CD4-positive, alpha-beta T cell treated with Interferon gamma for 1 hour (primary cell): ENCODE results near the gene PRIMA1.

Experiments used
- DNase-seq: peaks from one replicate; pipeline ENCODE4 v3.0.0-alpha.2; 2020

Gene PRIMA1

DNA sequence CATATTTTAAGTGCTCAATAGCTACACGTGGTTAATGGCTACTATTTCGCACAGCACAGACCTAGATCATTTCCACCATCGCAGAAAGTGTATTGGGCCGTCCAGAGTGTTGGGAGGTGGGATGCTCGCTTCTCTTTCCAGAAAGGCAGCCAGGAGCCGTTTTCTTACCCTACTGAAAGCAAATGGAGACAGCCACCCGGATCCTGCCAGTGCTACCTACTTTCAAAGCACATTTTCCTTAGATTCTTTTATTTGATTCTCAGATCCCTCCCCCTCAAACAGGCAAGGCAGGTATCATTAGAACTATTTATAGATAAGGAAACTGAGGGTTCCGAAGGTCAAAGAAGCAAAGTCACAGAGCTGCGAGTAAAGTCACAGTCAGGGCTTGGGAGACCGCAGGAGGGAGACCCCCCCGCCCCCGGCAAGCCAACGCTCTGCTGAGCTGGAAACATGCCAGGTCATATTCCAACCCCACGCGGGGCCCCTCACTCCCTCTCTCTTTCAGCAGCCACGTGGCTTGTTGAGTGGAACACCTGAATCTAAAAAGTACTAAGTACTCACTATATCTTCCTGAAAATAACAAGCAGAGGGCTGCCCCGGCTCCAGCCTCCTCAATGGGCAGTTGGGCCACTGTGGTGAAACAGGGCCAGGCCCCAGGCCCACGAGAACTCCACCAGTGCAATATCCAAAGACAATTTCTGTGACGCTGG, 36.2 kb downstream of the PRIMA1 start:
- no peak for DNase-seq

DNA sequence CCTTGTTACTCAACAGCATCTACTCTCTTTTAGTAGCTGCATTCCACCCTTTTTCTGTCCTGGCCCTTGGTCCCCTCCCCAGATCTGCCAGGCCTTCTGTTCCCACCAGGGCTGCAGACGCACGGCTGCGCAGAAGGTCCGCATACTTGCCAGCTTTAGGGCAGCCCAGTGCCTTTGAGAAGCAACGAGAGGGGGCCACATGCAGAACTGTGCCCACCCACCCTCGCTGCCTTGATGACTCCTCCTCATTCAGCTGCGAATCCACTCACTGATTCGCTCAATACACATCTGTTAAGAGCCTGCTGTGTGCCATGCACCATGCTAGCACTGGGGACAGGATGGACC, 39.2 kb downstream of the PRIMA1 start:
- no peak for DNase-seq

DNA sequence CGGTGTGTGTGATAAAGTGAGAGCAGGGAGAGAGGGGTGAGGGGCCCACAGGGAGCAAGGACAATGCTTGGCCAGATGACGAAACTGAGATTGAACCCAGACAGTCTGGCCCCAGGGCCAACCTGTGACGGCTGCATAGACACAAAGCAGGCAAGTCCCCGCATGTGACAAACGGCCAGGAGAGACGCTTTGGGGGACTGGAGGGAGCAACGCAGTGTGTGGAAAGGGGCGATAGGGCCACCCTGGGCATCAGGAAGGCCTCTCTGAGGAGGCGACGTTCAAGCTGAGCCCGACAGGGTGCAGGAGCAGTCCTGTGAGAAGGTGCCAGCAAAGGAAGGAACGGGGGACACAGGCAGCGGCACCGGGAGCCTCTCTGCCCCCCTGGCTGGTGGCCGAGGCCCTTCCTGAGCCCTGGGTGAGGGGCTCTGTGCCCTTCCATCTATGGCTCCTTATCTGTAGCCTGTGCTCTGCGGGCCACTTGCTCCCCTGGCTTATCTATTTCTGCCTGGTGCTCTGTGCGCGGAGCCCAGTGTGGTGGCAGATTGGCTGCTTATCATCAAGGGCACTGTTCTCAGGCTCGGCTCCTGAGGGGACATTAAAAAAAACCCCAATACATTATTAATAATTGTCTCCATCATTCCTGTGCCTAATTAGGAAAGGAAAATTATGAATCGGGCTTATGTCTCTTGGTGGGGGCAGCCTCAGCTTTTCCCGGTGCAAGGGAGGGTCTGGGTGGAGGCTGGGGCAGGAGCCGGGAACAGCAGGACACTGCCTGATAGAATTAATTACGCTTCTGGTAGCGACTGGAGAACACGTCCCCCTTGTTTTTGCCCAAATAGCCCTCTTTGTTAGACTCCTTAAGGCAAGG, 39.8 kb downstream of the PRIMA1 start:
- DNase-seq = no peak

DNA sequence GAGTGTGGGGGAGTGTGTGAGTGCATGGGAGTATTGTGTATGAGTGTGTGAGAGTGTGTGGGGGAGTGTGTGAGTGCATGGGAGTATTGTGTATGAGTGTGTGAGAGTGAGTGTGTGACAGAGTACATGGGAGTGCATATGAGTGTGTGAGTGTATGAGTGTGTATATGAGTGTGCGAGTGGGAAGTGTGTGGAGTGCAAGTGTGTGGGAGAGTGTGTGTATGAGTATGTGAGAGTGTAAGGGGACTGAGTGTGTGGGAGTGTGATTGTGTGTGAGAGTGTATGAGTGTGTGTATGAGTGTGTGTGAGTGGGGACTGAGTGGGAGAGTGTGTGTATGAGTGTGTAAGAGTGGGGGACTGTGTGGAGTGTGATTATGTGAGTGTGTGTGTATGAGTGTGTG, 40.7 kb downstream of the PRIMA1 start:
- DNase-seq = no peak

DNA sequence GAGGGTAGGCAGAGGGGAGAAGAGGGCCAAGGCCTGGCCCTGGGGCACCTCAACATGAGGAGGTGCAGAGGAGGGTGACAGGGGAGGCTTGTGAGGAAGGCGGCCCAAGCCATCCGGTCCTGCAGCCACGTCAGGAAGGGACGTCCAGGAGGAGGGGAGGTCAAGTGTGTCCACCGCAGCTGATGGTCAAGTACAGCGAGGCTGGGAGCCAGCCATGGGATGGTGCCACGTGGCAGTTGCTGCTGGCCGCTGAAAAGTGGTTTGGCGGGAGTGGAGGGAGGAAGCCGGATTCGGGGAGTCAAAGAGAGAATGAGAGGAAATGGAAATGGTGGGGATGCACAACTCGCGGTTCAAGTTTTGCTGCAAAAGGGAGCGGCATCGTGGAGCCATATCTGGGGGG, 41.2 kb downstream of the PRIMA1 start:
- DNase-seq = no peak

DNA sequence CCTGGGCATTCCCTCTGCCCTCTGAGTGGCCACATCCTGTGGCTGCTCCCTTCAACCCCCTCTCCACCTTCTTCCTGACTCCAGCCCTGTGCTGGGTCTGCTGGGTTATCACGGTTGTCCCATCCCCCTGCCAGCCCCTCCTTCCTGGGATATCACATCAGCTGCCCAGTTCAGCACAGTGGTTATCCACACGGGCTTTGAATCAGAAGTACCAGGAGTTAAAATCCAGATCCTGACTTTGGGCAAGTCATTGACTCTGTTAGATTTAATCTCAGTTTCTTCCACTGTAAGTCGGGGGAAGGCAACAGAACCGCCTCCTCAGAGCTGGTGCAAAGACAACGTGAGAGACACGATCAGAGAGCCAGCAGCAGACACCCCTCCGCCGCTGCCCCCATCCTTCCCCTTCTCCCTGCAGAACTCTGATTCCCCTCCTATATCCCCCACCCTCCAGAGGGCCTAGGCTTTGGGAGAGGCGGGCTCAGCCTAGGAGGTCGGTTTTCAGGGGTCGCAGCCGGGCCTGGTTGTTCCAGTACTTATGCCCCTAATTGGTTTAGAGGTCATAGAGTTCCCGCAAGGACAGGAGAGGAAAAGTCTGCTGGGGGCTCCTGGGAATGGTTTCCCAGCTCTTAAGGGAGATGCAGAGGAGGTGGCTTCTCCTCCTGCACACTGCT, 42.5 kb downstream of the PRIMA1 start:
- no peak for DNase-seq

DNA sequence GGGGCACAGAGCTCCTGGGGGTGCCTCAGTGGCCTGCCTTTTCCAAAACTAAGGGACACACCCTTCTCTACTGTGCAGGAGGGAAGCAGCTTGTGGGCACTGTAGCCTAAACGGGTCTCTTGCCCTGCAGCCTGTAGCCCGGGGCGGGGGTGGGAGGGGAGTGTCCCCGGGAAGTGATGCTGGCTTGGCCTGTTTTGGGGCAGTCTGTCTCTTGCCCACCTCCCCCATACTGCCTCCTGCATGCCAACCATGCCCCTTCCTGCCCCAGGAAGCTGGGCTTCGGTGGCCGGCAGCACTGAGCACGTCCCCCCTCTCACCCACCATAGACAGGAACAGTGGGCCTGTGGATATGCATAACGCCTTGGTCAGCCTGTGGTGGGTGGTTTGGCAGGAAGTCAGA, 43.4 kb downstream of the PRIMA1 start:
- DNase-seq = no peak

DNA sequence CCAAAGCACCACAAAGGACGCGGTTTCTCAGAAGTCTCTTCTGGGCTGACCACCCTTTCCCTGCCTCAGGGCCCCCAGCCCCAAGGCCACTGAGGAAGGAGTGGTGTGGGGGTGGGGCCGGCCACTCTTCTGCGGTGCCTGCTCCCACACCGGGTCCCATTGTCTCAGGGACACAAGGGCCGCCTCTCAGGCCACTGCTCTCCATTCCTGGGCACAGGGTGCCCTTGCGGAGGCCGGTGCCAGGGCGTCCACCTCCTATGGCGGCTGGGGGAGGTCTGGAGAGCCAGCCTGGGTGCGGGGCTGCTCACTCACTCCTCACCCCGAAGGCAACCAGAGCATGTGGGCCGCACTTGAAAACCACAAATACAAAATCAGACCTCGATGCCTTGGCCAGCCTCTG, 44.1 kb downstream of the PRIMA1 start:
- DNase-seq = no peak

DNA sequence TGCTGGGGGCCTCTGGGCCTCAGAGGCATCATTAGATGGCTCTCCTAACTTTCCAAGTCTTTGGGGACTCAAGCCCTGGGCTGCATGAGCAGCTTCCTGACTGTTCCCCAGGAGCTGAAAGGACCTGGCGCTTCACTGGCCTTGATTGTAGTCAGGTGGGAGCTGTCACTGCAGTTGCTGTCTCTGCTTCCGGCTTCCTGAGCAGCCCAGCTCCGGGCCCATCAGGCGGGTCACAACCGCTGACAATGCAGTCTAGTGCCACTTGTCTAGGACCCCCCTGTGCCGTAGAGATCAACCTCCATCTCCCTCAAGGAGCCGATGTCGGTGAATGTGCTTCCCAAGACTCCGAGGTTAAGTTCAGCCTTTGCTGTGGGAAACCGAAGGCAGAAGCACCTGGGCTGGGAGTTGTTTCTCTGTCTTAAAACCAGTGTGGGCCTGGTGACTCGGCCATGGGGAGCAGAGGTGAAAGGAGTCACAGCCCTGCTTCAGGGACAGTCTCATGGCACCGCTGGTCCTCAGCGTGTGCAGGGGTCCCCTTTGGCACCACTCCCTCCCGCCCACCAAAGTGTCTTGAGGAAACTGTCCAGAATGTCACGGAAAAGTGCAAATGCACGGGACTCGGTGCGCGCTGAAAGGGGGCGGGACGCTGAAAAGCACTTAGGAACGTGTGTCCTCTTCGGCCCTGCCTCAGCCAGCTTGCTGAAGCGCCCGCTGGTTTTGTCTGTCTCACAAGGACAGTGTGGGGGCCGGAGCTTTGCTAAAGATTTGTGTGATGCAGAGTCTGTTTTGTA, 44.8 kb downstream of the PRIMA1 start:
- DNase-seq = no peak

DNA sequence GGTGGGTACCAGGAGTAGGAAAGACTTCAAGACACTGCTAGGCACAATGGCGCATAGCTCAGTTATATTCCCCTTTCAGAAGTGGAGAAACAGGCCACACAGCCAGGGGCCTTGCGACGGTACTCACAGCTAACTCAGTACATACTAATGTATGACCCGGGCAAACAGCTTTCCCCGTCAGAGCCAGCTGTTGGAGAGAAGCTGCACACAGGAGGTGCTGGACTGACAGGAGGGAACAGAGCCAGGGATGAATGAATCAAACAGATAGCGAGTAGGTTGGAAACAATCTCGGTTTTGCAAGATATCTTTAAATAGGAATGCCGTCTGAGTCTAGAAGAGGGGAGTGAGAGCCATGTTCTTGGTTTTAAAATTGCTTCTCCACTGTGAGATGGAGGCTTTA, 45.5 kb downstream of the PRIMA1 start:
- no peak for DNase-seq

DNA sequence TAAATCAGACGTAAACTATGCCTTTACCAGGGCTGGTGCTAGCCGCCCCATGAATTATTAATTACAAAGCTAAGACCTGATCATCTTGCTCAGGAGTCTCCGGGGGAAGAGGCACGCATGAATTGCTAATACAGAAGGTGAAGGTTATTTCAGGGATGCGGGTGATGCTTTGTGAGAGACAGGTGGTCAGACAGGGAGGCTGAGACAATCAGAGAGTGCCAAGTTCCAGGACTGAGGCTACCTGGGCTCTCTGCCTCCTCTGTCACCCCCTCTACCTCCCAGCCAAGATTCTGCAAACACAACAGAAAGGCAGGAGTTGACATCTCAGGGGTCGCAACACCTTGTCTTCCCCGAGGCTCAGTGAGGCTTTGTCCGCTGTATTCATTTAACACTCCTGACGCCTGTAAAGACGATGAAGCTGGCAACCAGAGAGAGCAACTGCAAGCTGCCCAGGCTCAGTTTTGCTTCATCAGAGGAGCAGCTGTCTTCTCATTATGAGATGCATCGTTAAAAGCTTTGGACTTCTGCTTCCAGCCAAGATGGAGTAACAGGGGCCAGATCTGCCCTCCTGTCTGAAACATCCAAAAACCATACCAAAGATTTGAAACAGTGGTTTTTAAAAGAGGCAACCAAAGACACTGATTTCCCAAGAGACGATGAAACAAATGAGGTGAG, 46.6 kb downstream of the PRIMA1 start:
- DNase-seq = no peak

DNA sequence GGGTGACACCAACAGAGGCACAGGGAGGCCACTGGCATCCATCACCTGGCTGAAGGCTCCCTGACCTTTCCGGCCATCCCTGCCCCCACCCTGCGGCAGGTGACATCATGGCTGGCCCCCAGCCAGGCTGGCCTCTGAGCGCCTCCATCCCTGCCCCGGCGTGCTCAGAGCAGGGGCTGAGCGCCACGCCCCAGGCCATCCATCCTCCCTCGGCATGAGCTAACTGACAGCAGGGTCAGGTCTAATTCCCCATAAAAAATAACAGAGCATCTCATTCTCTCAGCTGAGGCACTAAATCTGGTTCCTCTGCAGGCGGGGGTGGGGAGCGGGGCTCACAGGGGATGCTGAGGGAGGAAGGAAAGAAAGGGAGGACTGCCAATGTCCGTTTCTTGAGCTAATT, 50.7 kb downstream of the PRIMA1 start:
- no peak for DNase-seq

DNA sequence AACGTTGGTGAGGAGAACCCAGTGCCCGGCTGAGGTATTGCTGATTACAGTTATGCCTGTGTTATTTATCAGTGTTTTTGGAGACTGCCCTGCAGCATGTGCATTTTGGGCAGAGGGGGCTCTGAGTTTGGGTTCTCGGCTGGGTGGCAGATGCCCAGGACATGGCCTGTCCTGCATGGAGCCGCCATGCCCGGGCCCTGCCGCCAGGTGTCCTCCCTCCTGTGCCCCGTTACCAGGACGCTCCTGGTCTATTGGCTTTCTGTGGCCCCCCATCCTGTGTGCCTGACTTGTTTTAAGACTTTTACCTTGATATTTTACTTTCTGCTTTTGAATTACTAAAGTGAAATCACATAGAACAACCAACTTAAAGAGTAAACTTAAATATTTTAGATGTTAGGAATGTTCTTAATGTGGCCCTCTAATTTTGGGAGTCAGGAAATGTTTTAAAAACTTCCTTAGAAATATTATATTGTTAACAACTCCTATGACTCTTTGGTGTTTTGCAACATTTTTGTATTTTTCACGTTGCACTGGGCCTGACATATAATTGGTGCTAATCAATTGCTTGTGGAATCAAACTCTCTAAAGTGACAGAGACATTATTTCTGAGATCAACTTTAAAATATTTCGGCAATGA, 51.8 kb downstream of the PRIMA1 start:
- no peak for DNase-seq

DNA sequence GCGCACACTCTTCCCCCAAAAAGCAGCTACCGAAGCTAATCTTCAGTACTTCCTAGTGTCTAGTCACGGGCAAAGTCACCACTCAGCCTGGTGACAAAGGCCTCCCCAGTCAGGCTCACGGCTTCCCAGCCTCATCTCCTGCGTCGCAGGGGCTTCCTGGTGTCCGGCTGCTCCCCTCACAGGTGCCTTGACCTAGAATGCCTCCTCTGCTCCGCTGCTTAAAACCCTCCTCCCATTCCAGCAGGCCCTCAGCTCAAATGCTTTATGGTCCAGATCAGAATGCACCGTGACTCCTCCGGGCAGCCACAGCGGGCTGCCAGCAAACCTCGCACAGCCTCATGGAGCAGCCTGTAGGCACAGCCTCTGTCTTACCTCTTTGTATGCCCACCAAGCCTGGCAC, 53.1 kb downstream of the PRIMA1 start:
- no peak for DNase-seq

DNA sequence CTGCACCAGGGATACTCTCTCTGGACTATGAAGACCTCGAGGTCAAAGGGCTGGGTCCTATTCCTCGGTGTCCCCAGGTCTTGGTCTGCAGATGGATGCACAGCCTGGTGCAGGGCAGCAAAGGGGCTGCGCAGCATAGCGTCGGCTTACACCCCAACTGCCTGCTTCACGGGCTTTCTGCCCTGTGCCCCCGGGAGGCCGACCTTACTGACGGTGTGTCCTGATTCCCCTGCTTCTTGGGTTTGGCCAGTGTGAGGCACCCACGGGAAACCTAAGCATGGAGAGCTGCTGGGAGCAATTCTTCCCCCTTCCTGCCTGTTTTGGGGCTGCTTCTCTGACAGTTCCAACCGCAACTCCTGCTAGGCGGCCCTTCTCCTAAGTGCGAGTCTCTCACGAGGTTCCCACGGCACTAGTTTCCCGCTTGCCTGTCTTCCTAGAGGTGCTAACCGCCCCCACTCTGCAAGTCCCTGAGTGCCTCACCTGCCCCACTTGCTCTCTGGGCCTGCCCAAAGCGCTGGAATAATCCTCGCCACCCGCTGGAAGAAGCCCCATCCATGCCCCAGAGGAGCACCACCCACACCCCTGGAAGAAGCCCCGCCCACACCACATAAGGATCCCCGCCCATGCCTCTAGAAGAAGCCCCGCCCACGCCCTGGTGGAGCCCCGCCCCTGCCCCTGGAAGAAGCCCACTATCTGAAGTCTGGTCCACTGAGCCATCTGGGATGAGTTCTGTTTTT, 54.0 kb downstream of the PRIMA1 start:
- DNase-seq = no peak

DNA sequence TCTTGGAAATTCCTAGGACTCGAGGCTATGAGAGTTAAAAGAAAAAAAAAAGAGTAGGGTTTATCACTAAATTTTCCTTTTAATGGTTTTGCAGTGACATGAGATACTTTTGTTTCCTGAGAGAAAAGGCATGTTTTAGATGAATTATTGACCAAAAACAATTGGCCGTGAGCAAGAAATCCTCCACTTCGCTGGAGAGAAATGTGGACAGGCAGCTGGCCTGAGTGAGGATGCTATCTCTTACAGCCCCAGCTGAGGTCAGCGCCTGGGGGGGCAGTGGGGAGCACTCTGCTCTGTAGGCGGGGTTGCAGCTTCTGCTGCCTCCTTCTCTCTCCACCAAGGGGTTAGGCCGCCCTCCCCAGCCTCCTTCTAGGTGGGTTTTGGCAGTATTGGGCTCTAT, 54.7 kb downstream of the PRIMA1 start:
- DNase-seq = no peak

DNA sequence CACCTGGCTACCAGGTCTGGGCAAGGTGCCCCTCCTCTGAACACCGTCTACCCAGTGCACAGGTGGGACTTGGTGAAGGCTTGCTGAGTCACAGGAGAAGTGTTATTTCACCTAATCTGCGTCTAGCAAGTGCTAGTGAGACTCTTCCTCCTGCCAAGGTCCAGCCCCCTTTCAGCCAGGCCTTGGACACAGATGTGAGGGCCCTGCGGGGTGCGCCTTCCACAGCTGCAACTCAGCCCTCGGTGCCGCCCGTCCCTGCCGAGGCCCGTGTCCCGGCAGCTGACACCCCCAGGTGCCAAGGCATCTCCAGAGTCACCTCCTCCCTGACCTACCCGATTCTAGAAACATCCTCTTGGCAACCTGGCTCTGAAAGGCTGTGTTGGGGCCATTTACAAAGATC, 55.1 kb downstream of the PRIMA1 start:
- DNase-seq = no peak

DNA sequence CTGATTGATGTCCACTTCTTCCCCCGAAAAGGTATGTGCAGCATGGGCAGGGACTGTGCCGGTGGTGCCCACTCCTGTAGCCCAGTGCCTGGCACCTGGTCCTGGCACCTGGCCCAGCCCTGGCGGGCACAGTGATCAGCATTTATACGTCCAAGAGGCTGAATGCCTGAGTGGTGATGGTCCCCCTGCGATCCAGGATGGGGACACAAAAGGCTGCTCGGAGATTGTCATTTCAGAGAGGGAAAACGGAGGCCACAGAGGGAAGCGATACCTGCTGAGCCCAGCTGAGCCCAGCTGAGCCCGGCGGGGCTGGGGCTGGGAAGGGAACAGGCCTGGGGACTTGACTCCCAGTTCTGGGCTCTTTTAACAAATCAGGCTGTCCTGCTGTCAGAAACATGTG, 55.8 kb downstream of the PRIMA1 start:
- no peak for DNase-seq

DNA sequence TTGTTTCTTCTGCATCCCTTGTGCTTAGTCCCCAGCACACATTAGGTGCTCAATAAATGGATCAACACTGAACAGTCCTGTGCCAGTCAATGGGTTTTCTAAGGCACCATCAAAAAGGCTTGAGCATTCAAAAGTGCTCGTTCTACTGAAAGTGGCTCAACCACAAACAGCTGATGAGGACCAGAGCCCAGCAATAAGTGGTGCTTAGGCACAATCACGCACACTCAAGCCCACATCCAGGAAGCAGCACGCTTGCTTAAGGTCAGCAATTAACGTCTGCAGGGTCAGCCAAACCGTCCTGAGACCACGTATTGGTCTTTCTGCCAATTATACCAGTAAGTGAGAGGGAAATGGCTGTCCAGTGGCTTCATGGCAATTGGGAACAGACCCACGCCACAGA, 56.5 kb downstream of the PRIMA1 start:
- DNase-seq = no peak

DNA sequence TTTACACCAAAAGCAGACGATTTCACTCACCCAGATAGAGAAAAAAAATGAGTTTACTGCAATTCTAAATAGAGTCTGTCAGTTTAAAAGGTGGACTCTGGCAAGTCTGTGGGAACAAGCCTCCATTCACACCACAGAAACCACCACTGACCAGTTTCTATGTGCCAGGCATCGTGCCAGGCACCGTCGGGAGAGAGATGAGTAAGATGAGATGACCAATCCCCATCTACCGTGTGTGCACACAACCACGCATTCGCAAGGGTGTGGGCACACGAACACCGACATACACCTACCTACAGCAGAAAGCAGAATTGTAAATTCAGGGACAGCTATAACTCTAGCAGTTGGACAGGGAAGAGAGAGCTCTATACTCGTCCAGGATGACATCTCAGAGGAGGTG, 58.3 kb downstream of the PRIMA1 start:
- DNase-seq = no peak

DNA sequence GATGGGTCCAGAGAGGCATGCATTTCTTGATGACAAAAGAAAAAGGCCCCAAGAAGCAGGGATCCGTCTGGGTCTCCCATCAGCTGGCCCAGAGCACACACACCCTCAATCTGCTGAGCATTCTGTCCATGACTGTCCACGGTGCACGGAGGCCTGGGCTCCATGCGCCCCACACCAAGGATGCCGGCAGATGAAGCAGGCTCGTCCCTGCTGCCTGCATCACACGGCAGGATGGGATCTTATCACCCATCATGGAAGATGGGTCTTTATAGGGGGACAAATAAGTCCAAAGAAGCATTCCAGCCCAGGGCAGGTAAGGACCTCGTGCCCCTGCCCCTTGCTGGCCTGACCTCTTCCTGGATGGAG, 59.7 kb downstream of the PRIMA1 start:
- no peak for DNase-seq
